ENCODE measurements around the gene DCAF11. TPM values are rescaled to one million over a fixed set of nuclear protein-coding genes. Genes with fewer than 3 reads are reported as not detected.

DCAF11 gene
- total RNA-seq, 2 donors from 2014 or later, result 52.8 to 54.2 TPM

DNA sequence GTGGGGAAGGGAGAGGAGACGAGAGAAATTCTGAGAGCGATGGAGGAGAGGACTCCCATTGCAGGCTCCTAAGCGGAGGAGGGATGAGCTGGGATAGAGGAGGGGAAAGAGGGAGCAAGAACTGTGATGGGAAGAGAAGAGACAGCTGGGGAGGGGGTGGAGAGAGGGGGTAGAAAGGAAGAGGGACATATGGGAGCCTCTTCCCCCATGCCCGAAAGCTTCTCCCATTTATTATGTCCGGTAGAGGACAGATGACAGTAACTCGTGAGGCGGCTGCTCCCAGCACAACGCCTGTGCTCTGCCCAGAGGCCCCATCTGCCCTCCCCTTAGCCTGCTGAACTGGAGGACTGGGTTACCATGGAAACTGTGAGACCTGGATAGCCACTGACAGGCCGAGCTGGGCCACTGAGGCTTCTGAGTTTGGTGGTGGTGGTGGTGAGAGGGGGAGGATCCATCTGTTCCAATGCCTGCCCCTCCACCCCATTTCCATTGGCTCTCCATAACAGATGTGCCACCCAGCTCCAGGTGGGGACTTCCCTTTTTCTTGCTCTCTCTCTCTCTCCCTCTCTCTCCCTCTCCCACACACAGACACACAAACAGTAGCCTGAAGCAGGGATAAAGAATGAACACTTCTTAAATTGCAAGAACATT is 35.0 kb upstream of the DCAF11 start:
- Histone ChIP-seq H3K4me1 (ENCODE audit: control insufficient read depth in 1 of 2, low read depth in 2 of 2) (peaks cover 0 to 16% of the 10 kb centered on the region in 2 donors), H3K4me3 (no peak overlapping the region), H3K36me3 (no peaks in the 10 kb centered on the region), H3K9me3 (no peaks in the 10 kb centered on the region), H3K27ac (no peak overlapping the region), H3K27me3 (replicated peaks; ENCODE audit: insufficient read depth) (no peaks in the 10 kb centered on the region)
- TF ChIP-seq, protein P1, sequence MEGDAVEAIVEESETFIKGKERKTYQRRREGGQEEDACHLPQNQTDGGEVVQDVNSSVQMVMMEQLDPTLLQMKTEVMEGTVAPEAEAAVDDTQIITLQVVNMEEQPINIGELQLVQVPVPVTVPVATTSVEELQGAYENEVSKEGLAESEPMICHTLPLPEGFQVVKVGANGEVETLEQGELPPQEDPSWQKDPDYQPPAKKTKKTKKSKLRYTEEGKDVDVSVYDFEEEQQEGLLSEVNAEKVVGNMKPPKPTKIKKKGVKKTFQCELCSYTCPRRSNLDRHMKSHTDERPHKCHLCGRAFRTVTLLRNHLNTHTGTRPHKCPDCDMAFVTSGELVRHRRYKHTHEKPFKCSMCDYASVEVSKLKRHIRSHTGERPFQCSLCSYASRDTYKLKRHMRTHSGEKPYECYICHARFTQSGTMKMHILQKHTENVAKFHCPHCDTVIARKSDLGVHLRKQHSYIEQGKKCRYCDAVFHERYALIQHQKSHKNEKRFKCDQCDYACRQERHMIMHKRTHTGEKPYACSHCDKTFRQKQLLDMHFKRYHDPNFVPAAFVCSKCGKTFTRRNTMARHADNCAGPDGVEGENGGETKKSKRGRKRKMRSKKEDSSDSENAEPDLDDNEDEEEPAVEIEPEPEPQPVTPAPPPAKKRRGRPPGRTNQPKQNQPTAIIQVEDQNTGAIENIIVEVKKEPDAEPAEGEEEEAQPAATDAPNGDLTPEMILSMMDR (IDR thresholded peaks at IDR 0.05), result no peak
- no peak for DNase-seq (ENCODE audit: low spot score)
- ATAC-seq (ENCODE audit: insufficient number of reproducible peaks, low FRiP score, low read depth), result no peak

DNA sequence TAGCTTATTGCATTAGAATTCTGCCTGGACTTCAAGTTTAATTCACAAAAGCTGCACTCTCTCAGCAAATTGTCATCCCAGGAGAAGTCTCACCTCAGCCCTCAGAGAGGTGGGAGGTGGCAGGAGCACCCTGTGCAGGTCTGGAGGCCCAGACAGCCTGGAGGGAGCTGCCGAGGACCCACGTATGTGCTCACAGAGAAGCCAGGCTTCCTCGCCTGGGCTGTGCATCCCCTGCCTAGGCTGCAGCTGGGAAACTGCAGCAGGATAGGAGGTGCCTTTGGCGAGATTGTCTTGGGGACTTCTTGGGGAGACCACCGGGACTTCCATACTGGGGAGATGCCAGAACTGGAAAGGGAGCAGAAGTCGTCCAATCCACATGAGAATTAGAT is 34.4 kb upstream of the DCAF11 start:
- no peaks in the 10 kb centered on the region for H3K9me3 ChIP-seq
- TF ChIP-seq, protein P1 (IDR thresholded peaks at IDR 0.05), result no peak
- DNase-seq (ENCODE audit: low spot score) (no peak), ATAC-seq (ENCODE audit: insufficient number of reproducible peaks, low FRiP score, low read depth) (no peak)
- H3K4me3 ChIP-seq, result no peak overlapping the region
- peaks cover 0 to 16% of the 10 kb centered on the region in 2 donors for H3K4me1 ChIP-seq (ENCODE audit: control insufficient read depth in 1 of 2, low read depth in 2 of 2)
- H3K36me3 ChIP-seq, result no peaks in the 10 kb centered on the region
- H3K27me3 ChIP-seq (replicated peaks; ENCODE audit: insufficient read depth), result no peaks in the 10 kb centered on the region
- no peak overlapping the region for H3K27ac ChIP-seq

DNA sequence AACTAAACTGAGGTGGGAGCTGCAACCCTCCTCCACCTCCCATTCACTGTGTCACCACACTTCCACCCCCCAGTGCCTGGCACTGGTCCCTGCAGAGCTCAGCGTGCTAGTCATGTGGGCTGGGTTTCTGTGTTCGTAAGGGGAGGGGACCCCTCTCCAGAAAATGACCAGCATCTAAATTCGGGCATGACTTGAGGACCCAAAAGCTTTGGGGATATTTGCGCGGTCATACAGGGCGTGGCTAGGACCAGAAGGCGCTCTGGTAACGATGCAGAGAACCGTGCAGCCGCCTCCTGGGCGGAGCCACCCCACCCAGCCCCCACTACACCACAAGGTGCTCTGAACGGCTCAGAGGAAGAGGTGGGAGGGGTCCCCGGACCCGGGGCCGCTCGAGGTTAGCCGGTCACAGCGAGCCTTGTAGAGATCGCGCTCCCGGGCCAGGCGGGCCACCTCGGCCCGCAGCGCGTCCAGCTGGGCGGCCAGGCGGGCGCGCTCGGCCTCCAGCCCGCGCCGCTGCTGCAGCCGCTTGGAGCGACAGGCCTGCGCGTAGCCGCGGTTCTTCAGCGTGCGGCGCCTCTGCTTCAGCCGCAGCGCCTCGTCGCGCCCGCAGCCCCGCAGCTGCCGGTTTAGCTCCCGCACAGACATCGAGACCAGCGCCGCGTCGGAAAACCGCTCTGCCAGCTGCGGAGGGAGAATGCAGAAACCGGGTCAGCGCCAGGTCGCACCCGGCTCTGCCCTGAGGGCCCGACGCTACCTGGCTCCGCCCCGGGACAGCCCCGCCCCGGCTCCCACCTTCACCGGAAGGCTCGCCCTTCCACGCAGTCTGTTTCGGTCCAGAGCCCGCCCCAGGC is 33.5 kb upstream of the DCAF11 start:
- TF ChIP-seq, protein P1 (IDR thresholded peaks at IDR 0.05), result no peak
- peaks cover 0 to 16% of the 10 kb centered on the region in 2 donors for H3K4me1 ChIP-seq (ENCODE audit: control insufficient read depth in 1 of 2, low read depth in 2 of 2)
- DNase-seq (ENCODE audit: low spot score) (no peak), ATAC-seq (ENCODE audit: insufficient number of reproducible peaks, low FRiP score, low read depth) (no peak)
- no peaks in the 10 kb centered on the region for H3K9me3 ChIP-seq
- peak overlapping the region; percentile 67 for H3K4me3 ChIP-seq
- H3K36me3 ChIP-seq, result no peaks in the 10 kb centered on the region
- H3K27ac ChIP-seq, result no peak overlapping the region
- no peaks in the 10 kb centered on the region for H3K27me3 ChIP-seq (replicated peaks; ENCODE audit: insufficient read depth)

DNA sequence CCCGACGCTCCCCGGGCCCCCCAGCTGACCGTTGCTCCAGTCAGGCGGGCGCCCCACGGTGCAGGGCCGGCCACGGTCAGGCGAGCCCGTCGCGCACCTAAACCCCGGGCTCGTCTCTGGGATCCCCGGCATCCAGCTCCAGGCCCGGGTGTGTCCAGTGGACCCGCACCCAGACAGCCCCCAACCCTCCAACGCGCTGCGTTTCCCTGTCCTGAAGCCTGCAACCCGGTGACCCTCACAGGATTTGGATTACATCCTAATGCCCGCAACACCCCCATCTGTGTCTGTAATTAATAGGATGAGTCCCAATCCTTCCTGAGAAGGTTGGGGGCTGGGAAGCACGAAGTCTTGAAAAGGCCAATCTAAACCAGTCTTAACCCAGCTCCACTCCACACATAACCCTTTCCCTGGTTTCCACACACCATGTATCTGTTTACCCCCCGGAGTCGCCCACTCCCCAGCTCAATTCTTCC is 32.8 kb upstream of the DCAF11 start:
- Histone ChIP-seq H3K4me1 (ENCODE audit: control insufficient read depth in 1 of 2, low read depth in 2 of 2) (peaks cover 0 to 16% of the 10 kb centered on the region in 2 donors), H3K9me3 (no peaks in the 10 kb centered on the region), H3K27me3 (replicated peaks; ENCODE audit: insufficient read depth) (no peaks in the 10 kb centered on the region), H3K4me3 (peak overlapping the region; percentile 67), H3K36me3 (no peaks in the 10 kb centered on the region), H3K27ac (no peak overlapping the region)
- TF ChIP-seq, protein P1 (IDR thresholded peaks at IDR 0.05), result no peak
- no peak for DNase-seq (ENCODE audit: low spot score)
- no peak for ATAC-seq (ENCODE audit: insufficient number of reproducible peaks, low FRiP score, low read depth)

DNA sequence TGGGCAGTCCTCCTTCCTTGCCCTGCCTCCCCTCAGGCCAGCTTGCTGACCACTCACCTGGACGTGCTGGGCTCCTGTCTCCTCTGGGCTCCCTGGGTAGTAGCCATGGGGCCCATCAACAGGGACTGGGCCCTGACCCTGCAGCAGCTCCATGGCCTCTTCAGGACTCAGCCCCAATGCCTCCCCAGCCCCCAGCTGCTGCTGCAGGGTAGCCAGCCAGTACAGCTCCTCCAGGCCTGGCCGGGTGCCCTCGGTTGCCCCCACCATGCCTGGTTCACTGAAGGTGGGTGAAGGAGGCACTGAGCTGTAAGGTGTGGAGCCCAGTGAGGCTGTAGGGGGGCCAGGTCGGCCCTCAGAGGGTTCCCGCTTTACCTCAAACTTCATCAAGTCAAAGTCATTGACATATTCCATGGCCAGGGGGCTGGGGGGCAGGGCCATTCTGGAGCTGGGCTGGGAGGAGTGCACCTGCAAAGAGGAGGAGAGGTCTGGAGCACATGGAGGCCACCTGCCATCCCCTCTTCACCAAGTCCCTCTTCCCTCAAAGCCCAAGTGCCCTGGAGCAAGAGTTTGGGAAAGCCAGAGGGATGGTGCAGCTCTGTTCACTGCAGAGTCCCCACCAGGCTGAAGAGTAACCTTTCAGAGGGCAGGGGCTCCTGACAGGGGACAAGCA is 32.0 kb upstream of the DCAF11 start:
- H3K4me1 ChIP-seq (ENCODE audit: control insufficient read depth in 1 of 2, low read depth in 2 of 2), result peaks cover 0 to 16% of the 10 kb centered on the region in 2 donors
- TF ChIP-seq, protein P1 (IDR thresholded peaks at IDR 0.05), result no peak
- DNase-seq (ENCODE audit: low spot score) (no peak), ATAC-seq (ENCODE audit: insufficient number of reproducible peaks, low FRiP score, low read depth) (no peak)
- no peaks in the 10 kb centered on the region for H3K27me3 ChIP-seq (replicated peaks; ENCODE audit: insufficient read depth)
- no peak overlapping the region for H3K27ac ChIP-seq
- H3K9me3 ChIP-seq, result no peaks in the 10 kb centered on the region
- H3K36me3 ChIP-seq, result no peaks in the 10 kb centered on the region
- H3K4me3 ChIP-seq, result no peak overlapping the region

All from thoracic aorta (tissue), 2 donors.